ENCODE results near the gene FBXO10.

DNA sequence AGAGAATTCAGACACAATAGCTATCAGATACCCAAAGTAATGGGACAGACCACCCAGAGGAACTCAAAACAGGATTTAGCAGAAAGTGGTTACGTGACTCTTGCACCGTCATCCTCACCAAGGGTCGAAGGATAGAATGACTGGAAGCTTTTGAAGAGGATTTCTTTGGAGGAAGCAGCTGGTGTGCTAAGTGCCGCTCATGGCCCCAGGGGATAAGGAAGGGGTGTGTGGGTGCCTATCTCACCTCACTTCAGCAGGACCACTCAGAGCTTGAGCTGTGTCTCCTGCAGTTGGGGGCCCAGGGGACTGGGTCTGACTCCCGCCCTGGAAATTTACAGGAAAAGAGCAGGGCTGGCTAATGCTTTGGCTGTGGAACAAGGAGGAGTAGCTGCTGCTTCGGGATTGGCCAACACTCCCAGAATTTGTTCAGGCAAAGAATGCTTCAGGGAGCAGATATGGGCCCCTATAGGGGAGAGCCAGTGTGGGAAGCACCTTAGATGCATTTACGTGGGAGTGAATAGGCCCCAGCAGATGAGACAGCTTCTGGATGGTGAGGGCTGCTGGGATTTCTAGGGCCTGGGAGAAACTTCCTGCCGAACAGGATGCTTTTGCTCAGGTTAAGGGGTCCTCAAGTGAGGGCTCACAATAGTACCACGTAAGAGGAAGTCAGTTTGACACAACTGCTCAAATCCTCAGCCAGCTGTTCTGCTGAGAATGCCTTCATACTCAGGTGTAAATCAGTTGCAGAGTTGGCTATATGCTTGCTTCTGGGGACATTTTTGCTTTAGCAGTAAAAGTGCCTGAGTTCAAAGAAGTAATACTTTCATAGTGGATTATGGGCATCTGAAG is 45.3 kb upstream of the FBXO10 start:
- TF ChIP-seq, protein P1, sequence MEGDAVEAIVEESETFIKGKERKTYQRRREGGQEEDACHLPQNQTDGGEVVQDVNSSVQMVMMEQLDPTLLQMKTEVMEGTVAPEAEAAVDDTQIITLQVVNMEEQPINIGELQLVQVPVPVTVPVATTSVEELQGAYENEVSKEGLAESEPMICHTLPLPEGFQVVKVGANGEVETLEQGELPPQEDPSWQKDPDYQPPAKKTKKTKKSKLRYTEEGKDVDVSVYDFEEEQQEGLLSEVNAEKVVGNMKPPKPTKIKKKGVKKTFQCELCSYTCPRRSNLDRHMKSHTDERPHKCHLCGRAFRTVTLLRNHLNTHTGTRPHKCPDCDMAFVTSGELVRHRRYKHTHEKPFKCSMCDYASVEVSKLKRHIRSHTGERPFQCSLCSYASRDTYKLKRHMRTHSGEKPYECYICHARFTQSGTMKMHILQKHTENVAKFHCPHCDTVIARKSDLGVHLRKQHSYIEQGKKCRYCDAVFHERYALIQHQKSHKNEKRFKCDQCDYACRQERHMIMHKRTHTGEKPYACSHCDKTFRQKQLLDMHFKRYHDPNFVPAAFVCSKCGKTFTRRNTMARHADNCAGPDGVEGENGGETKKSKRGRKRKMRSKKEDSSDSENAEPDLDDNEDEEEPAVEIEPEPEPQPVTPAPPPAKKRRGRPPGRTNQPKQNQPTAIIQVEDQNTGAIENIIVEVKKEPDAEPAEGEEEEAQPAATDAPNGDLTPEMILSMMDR (IDR thresholded peaks at IDR 0.05; ENCODE audit: low read length): no peak
- TF ChIP-seq EZH2 (optimal IDR thresholded peaks at IDR 0.05; ENCODE audit: low read depth, low read length): no peak
